NK-92 (cell line): Measurements from ENCODE around the gene OR51D1.

Experiments used
- DNase-seq: peaks from one replicate; lab custom pipeline; 2025; ENCODE audit not compliant: unreplicated experiment; lab: John Stamatoyannopoulos, UW

The OR51D1 gene, protein sequence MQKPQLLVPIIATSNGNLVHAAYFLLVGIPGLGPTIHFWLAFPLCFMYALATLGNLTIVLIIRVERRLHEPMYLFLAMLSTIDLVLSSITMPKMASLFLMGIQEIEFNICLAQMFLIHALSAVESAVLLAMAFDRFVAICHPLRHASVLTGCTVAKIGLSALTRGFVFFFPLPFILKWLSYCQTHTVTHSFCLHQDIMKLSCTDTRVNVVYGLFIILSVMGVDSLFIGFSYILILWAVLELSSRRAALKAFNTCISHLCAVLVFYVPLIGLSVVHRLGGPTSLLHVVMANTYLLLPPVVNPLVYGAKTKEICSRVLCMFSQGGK

DNA sequence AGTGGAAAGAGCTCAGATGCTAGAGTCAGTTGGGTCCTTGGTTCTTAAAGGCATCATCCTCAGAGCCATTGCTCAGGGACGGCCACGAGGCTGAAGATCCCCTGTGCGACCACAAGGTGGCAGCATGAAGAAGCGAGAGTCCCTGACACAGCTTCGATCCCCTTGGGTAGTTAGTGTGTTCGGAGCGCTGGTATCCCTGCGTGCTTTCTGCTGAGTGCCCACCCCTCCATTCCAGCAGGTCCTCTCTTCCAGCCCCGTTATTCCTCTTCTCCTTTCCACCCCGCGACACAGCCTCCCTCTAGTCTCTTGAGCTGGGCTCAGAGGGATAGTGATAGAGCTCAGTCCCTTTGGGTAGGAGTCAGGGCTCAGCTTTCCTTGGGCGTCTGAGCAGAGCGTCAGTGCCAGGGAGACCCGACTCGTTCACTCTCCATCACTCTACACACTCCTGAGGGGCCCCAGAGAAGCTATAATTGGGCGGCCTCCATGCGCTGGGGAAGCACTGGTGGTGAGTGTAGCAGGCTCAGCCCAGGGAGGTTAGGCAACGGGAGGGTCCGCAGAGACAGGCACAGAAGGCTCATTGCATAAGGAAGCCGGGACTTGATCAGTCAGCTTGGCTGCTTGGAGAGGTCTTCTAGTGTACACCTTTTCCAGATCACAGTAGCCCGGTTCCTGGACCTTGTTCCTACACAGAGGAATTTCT is at the start of gene OR51D1:
Gene OR51D1 (plus strand): TSS at position 516 of the 700 bp plus-strand sequence. CDS start 2,314 bp downstream, outside the sequence.
- DNase-seq = no peak

DNA sequence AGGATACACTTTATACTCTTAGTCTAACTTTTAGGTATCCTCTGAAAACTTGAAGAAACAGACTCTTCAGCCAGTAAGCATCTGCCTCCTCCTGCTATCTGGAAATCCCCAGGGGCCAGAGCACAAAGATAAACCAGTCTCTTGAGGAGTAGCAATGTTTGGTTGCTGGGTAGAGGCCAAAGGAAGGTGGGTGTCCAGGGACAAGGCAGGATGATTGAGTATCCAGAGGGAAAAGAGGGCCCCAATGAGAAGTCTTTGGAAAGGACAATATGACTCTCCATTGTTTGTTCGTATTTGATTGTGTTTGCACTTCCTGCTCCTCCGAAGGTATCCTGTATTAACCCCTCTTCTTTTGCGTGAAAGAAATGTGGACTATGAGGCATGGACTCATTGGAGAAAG is 48.3 kb upstream of the OR51D1 start:
- DNase-seq = no peak

DNA sequence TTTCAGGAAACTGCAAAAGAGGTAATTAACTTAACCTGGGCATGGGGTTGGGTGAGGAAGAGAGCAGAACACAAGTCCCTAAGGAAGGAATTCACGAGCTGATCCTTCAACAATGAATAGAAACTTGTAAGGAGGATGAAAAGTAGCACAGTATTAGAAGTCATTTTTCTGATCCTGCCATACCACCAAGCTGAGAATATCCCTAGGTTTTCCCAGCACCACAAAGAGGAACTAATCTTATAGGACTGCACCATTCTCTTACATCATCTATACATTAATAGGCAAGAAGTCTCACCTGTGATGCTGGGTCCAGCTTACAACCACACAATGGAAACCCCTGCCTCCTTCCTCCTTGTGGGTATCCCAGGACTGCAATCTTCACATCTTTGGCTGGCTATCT is 43.5 kb upstream of the OR51D1 start, which contains the start of gene OR52I1:
Gene OR52I1 (plus strand): TSS at position 301 of the 400 bp plus-strand sequence. CDS start 0 bp downstream, at position 301.
- no peak for DNase-seq

DNA sequence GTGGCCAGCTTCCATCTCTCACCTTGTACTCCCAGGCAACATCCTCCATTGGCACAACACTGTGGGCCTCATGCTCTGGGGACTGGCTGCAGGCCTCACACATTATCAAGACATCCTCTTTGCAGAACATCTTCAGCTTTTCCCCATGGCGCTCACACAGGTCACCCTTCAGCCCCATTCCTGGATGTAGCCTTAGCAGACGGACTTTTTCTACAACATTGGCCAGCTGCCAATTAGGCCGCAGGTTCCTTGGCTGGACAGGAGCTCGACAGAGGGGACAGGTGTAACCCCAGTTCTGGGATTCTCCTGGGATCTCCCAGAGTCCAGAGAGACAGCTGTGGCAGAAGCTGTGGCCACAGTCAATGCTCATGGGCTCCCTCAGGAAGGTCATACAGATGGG is 32.2 kb upstream of the OR51D1 start:
- DNase-seq = no peak

DNA sequence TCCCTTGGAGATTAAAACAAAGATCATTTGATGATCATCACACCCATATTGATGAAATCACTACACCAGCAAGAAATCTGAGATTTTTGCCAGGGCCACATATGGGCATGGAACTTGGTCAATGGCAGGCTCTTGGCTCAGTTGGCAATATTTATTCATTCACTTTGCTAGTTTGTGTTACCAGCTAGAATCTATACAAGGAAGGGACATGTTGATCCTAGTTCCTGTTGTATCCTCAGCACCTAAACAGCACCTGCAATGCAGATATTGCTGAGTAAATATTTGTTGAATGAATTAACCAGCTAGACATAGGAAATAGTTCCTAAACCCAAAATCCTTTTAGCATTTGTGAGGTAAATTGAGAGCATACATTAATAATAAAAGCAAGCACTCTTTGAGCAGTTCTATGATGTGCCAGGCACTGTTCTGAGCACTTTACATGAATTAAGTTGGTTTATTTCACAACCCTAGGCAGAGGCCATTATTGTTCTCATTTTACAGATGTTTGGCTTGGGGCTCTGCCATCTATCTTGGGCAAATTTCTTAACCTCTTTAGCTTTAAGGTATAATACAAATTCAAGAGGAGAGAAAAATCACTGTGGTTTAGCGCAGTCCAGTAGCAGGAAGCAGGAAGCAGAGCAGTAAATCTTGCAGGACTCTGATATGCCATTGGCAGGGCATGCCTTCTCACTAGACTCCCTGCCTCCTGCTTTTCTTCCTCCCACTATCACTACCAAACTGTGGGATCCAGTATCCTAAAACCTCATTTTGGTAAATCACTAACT is 30.9 kb upstream of the OR51D1 start:
- DNase-seq = no peak

DNA sequence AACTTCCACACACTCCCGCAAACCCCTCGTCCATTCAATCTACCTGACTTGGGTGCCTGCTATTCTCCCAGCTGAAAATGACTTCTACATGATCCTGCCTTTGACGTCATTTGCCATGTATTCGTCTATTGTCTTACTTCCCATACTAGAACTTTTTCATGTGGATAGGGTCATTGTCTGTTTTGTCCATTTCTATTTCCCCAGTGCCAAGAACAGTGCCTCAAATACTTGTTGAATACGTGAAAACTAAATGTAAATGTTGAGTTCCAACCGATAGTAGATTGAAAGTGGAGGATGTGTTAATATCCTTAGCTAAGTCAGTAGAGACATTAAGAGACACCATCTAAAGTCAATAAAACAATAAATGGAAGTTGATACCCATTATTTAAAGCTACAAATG is 30.2 kb upstream of the OR51D1 start:
- DNase-seq = no peak

DNA sequence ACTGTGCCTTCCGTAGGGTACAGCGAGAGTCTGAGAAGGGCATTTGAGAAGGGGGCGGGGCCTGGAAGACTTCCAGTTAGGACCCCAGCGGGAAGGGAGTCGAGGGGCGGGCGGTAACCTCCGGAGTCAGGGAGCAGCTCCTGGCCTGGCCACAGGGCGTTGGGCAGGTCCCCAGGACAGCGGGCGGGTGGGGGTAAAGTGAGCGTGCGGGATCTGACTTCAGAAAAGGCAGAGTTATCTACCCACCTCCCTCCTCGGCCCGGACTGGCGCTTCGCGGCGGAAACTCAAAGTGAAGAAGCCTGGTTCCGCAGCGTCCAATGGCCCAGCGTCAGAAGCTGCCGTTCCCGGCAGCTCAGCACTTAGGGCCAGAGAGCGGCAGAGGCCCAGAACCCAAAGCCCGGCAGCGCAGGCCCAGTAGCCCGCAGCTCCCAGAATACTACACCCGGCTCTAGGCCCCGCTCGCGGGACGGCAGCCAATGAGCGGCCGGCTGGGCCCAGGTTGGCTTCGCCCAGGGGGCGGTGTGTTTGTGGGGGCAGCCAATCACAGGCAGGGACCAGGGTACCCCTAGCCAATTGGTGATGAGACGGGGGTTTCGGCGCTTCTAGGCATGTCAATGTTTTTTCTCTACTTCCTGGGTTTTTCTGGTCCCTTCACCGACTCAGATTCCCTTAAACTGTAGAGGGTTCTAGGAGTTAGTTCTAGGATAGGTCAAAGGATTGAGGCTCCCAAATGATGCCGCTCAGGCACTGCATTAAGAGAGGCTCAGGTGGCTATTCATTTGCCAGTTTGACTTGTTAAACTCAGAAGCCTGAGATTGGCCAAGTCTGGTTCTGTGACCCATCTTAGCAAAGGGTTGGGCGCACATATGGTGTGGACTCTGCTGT is 29.3 kb upstream of the OR51D1 start, which contains the start of gene TRIM68:
Gene TRIM68 (minus strand): TSS at position 451 of the 886 bp plus-strand sequence. CDS start 2,727 bp downstream, outside the sequence.
- peak; percentile 58 for DNase-seq

DNA sequence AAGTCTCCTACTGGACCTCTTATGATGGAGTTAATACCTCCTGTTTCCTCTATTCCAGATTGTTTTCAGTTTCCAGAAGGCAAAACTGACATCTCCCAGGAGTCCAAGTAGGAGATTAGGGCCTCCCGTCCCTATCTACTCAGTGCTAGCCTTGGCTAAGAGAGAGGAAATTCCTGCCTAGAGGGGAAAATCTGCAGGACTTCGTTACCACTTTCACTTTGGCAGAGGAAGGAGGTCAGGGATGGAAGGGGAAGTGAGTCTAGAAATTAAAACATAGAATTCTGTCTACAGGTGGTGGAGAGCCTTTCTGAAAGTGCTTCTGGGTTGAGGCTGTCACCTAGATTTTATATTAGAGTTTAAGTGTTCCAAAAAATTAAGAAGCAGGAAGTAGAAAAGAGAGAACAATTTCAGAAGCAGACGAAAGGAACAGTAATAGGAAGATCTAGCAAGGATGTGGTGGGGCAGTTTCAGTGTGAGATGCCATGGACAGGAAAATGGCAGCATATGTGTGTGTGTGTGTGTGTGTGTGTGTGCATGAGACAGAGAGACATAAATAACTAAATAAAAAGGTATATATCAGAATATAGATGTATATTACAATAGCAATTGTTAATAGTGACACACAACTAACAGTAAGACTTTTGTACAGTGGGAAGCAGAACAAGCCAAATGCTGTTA is 26.9 kb upstream of the OR51D1 start:
- DNase-seq = no peak

DNA sequence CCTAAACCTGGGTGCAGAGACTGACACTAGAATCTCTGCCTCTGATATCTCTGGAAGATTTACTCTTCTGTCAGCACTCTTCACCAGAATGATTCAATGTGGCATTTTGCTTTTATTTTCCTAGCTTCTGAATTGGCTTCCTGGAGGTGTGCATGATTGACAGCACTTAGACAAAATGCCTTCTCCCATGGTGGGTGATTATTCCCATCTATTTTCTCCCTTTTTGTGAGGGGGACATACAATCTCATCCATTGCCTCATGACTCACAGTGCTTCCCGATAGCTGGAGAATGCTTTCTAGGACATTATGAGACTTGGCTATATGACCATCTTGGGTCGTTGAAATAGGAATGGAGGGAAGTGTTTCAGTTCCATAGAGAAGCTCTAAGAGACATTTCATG is 25.3 kb upstream of the OR51D1 start:
- DNase-seq = no peak

DNA sequence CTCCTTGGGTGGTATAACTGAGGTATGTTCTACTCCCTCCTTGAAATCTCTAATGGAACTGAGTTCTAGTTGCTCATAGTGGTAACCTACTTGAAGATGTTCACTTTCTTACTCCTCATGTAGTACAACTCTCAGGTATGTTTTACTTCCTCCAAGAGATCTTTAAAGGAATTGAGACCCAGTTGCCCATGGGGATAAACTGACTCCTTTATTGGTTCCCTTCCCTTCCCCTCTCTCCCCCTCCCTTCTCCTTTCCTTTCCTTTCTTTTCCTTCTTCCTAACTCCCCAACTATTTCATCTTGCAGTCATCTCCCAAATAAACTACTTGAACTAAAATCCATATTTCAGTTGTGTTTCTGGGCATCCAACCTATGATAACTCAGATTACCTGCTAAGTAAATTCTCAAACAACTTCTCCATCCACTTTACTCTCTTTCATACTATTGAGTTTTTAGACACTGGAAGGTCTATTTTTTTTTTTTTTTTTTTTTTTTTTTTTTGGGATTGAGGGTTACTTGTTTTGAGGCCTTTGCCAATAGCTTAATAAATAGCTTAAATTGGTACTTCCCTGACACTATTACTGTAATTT is 21.3 kb upstream of the OR51D1 start:
- DNase-seq = no peak

DNA sequence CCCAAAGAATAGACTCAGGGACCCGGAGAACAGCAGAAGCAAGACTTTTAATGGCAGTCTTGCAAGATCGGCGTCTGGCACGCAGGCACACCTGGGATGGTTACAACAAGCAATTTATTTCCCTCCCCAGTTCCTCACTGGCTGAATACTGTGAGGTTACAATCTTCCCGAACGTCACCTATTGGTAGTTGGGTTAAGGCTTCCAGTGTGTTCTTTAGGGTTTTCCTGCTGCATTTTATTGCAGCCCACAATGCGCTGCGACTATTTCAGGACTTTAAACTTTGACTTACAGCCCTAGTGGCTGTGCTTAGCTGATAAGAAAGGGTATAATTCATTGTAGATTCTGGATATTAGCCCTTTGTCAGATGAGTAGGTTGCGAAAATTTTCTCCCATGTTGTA is 17.8 kb upstream of the OR51D1 start:
- no peak for DNase-seq

DNA sequence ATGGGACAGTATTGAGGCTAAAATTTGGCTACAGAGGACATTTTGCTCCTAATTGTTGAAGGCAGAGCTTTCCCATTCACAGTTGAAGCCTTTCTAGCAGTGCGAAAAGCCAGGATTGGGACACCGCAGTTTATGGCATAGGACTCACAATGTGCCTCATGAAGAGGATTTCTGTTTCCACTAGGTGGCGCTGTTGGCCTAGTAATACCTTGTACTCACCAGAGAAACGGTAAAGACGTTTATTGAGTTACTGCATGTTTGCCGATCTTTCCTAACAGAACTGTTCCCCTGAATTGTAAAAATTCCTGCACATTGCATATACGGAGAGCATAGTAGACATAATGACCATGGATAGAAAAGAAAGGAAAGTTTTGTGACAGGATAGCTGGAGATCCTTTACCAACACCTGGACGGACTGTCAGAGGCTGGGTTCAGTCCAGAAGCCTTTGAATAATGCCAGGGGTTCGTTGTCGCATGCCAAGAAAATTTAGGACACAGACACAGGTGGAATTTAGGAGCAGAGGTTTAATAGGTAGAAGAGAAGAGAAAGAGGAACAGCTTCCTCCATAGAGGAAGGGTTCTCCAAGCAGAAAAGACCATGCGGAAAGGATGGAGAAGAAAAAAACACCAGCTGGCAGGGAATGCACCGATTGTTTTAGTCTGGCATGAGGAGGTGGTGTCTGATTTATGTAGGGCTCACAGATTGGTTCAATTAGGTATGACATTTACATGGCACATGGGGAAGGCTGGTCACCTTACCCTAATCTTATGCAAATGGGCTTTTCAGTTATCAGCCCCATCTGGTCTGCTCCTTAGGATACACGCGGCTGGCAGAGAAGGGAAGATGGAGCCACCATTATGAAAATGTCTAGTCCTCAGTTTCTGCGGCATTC is 10.8 kb upstream of the OR51D1 start:
- DNase-seq = no peak

DNA sequence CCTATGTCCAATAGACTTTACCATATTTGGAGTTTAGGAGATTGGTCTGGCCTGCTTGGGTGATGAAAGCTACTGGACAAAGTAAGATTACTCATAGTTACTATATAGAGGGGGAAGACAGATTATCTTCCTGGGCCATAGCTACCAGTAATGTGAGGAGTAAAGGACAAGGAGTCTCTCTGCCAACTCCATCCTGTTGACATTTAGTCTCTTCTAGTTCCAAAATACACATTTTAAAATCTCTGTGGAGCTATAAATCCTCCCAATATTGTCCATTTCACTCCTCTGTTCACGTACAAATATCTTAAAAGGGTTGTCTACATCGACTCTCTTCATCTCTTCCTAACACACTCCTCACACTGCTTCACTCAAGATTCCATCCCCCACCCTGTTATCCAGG is 1.1 kb upstream of the OR51D1 start:
- DNase-seq = no peak

DNA sequence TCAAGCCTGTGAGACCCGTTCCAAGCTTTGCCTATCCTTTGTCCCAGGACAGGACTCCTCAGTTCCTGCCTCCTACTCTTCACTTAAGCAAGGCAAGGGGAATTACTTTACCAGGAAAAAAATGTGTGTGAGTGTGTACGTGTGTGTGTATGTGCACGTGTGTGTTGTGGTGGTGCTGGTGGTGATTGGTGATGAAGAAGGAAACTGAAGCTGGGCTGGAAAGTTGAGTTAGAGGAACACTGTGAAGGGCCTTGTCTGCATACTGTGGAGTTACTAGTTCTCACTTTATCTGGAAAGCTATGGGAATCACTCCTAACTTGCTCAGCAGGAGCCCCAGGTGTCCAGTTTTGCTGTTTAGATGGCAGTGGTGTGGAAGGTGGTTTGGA is 378 bp downstream of the OR51D1 start:
- no peak for DNase-seq

DNA sequence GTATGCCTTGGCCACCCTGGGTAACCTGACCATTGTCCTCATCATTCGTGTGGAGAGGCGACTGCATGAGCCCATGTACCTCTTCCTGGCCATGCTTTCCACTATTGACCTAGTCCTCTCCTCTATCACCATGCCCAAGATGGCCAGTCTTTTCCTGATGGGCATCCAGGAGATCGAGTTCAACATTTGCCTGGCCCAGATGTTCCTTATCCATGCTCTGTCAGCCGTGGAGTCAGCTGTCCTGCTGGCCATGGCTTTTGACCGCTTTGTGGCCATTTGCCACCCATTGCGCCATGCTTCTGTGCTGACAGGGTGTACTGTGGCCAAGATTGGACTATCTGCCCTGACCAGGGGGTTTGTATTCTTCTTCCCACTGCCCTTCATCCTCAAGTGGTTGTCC is 2.7 kb downstream of the OR51D1 start:
- DNase-seq = no peak

DNA sequence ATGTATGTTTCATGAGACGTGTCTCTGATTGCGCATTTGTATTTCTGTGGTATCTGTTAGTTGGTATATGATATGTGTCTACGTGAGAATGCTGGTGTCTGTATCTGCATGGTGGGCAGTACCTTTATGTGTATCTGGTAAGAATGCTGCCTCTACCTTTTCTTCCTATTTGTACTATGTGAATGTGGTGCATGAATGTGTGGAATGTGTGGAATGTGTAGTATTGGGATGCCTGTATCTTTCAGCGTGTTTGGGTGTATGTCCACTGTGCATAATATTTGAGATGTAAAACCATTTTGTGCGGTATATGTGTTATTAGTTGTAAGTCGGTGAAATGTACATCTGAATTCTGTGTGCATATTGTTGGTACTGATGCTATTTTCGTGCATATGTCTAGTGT is 4.2 kb downstream of the OR51D1 start:
- no peak for DNase-seq

DNA sequence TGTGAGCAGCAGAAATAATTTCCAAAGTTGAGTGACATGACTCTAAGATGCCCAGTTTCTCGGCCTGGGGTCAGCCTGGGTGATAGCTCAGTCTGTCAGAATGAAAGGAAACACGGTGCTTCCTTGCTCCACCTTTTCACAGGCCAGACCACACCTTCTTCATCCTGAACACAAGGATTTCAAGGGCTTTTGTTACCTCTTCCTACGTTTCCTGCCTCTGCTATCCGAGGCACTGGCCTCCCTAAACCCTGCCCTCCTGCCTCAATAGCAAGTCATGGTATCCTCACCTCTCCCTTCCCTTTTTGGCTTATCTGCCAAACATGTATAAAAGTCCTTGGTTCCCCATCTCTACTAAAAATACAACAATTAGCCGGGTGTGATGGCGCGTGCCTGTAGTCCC is 4.8 kb downstream of the OR51D1 start:
- no peak for DNase-seq

DNA sequence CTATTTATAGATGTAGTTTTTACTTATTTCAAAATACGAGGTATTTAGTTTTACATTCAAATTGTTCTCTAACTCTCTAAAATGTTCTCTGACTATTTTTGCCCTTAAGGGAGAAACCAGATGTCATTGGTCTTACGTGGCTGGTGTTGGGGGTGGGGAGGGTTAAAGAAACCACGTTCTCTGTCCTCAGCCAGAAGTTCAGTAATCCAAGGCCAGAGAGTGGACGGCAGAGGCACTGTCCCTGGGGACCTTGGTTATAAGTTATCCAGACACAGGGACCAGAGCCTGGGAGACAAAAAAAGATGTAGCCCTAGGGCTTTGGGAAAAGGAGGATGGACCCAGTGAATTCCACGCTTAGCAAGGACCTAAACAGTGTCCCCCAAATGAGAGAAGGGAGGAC is 5.8 kb downstream of the OR51D1 start:
- no peak for DNase-seq

DNA sequence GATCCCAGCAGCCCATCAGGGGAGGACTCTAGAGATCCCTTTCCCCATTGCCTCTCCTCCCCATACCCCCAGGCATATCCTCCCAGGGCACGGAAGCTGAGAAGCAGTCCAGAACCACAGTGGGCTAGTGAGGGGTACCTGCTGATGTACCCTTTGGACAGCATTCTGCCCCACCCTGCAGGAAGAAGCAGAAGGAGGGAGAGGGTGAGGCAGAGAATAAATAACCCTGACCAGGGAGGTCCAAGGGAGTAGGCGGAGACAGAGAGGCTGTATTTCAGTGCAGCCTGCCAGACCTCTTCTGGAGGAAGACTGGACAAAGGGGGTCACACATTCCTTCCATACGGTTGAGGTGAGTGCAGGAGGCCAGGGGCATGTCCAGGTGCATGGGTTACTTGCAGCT is 6.4 kb downstream of the OR51D1 start, which contains the start of gene OR51E1:
Gene OR51E1 (plus strand): TSS at position 301 of the 400 bp plus-strand sequence. CDS start 8,545 bp downstream, outside the sequence.
- no peak for DNase-seq
